Measurements from ENCODE around the gene CFAP61.

DNA sequence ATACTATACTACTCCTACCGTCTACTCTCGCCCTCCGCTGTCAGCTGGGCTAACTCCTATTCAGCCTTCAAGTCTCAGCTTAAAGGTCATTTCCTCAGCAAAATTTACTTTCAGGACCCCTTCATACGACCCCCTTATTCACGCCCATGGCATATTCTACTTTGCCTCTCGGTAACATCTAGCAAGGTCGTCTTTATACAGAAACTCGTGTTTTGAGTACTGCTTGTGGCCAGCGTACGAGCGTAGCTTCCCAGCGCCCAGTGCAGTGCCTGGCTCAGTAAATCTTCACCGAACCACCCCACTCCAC, 612 bp upstream of the CFAP61 start:
- TF ChIP-seq POLR2AphosphoS5 (IDR thresholded peaks at IDR 0.05), result no peak
- no peak for TF ChIP-seq CTCF (IDR thresholded peaks at IDR 0.05 in 8 of 11, conservative IDR thresholded peaks at IDR 0.05 in 3 of 11)
- TF ChIP-seq POLR2A (IDR thresholded peaks at IDR 0.05), result no peak
